Neural crest cell (in vitro differentiated cells): ENCODE results near the gene SC5D. TPM values are rescaled to one million over a fixed set of nuclear protein-coding genes. Genes with fewer than 3 reads are reported as not detected.

Experiments
- DNase-seq: peaks from one replicate; pipeline ENCODE4 v3.0.0; 2021; ENCODE audit warnings: low read depth, mixed read lengths, low spot score
- H3K27ac Mint-ChIP-seq: one replicate; pipeline ENCODE4 v1.8.0; 2021; ENCODE audit warnings: mild to moderate bottlenecking, mixed read lengths; ENCODE audit not compliant: unreplicated experiment
- H3K27me3 Mint-ChIP-seq: 2 replicates; pipeline ENCODE4 v1.8.0; 2021; ENCODE audit warnings: low read depth, mild to moderate bottlenecking, mixed read lengths
- H3K36me3 Mint-ChIP-seq: 2 replicates; pipeline ENCODE4 v1.8.0; 2021; ENCODE audit warnings: low read depth, mild to moderate bottlenecking, mixed read lengths
- H3K4me1 Mint-ChIP-seq: 2 replicates; pipeline ENCODE4 v1.8.0; 2021; ENCODE audit warnings: mixed read lengths
- H3K4me3 Mint-ChIP-seq: one replicate; pipeline ENCODE4 v1.8.0; 2021; ENCODE audit warnings: mild to moderate bottlenecking, mixed read lengths
- H3K9me3 Mint-ChIP-seq: 2 replicates; pipeline ENCODE4 v1.8.0; 2021; ENCODE audit warnings: mixed read lengths
- total RNA-seq: library from RNA; stranded (reverse); gene quantifications from 2 replicates; pipeline ENCODE4 v1.2.1, GENCODE V29; 2021
- TF ChIP-seq, protein P1 (sequence below): fragments of 200-600 bp; sonication (generic); conservative IDR thresholded peaks from 2 replicates; pipeline ENCODE4 v1.5.0; 2021; ENCODE audit warnings: antibody characterized with exemption, mild to moderate bottlenecking

Gene SC5D
- total RNA-seq, 1 donor from 2014 or later, result 76.4 TPM

DNA sequence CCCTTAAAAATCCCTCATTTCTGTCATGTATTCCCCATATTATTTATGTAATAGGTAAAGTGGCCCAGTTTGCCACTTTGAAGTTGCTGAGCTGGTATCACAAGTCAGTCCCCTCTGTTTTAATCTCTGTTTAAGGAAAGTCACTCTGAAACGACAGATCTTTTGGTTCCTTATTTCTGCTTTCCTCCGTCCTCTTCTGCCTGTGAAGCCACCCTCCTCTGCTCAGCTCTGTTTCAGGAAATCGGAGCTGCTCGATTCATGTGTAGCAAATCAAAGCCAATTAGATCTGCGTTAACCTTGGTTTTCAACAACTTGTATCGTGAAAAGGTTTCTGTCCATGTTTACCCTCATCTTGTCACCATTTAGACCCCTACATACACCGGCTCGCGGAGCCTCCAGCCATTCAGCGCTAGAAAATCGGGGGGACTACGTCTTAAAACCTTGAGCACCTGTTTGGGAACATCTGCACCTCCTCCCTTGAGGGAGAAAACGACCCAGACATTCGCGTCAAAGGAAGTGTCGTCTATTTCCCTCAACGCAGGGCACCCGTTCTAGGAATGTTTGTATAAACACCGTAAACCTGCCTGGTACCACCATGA lies 576 bp upstream of the SC5D start:
- no peak for DNase-seq
- H3K4me1 Mint-ChIP-seq, result peaks cover 45% of the 10 kb centered on the region
- peaks cover 10% of the 10 kb centered on the region for H3K36me3 Mint-ChIP-seq
- H3K27me3 Mint-ChIP-seq, result no peaks in the 10 kb centered on the region
- H3K9me3 Mint-ChIP-seq, result no peaks in the 10 kb centered on the region
- H3K27ac Mint-ChIP-seq, result peak overlapping the region; percentile 87
- H3K4me3 Mint-ChIP-seq, result peak overlapping the region; percentile 92
- TF ChIP-seq, protein P1, sequence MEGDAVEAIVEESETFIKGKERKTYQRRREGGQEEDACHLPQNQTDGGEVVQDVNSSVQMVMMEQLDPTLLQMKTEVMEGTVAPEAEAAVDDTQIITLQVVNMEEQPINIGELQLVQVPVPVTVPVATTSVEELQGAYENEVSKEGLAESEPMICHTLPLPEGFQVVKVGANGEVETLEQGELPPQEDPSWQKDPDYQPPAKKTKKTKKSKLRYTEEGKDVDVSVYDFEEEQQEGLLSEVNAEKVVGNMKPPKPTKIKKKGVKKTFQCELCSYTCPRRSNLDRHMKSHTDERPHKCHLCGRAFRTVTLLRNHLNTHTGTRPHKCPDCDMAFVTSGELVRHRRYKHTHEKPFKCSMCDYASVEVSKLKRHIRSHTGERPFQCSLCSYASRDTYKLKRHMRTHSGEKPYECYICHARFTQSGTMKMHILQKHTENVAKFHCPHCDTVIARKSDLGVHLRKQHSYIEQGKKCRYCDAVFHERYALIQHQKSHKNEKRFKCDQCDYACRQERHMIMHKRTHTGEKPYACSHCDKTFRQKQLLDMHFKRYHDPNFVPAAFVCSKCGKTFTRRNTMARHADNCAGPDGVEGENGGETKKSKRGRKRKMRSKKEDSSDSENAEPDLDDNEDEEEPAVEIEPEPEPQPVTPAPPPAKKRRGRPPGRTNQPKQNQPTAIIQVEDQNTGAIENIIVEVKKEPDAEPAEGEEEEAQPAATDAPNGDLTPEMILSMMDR, result no peak

DNA sequence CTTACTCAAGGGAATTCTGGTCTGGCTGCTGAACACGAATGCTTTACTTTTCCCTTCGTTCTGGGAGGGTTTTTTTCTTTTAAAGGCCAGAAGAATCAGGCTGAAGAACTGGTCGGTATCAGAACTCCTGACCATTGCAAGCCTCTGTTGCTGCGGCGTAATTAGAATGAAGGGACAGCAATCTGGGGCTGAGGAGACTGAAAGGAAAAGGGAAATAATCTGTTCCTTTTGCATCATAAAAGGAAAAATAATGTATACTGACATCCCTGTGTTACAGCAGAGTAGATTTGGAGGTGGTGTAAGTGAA lies 670 bp downstream of the SC5D start:
- no peaks in the 10 kb centered on the region for H3K9me3 Mint-ChIP-seq
- H3K4me1 Mint-ChIP-seq, result peaks cover 52% of the 10 kb centered on the region
- peak overlapping the region; percentile 92 for H3K4me3 Mint-ChIP-seq
- H3K36me3 Mint-ChIP-seq, result peaks cover 13% of the 10 kb centered on the region
- H3K27ac Mint-ChIP-seq, result peak overlapping the region; percentile 87
- DNase-seq, result no peak
- H3K27me3 Mint-ChIP-seq, result no peaks in the 10 kb centered on the region
- TF ChIP-seq, protein P1, result no peak

DNA sequence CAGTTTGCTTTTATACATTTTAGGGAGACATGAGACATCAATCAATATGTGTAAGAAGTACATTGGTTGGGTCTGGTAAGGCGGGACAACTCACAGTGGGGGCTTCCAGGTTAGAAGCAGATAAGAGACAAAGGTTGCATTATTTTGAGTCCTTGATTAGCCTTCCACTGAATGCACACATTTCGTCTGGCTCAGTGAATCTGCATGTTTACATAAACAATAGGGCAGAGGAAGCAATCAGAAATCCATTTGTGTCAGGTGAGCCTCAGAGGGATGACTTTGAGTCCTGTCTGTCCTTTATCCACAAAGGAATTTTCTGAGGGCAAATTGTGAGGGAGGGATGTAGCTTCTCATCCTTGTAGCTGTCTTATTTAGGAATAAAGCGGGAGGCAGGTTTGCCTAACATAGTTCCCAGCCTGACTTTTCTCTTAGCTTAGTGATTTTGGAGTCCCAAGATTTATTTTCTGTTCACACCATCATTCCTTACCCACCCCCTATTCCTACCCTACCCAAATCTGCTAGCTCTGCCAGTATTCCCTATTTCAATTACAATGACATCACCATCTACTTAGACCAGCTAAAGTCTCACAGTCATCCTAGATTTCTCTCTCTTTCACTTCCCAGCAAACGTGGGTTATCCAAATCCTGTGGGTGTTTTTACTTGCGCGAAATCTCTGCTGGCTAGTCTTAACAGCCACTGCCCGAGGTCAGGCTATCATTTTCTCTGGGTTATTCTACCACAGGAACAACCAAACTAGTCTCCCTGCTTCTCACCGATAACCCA lies 2.9 kb downstream of the SC5D start:
- no peak for DNase-seq
- TF ChIP-seq, protein P1, result no peak
- Mint-ChIP-seq H3K9me3 (peaks cover 3% of the 10 kb centered on the region), H3K4me3 (peak overlapping the region; percentile 47), H3K27ac (no peak overlapping the region), H3K36me3 (peaks cover 17% of the 10 kb centered on the region), H3K4me1 (peaks cover 61% of the 10 kb centered on the region), H3K27me3 (no peaks in the 10 kb centered on the region)

DNA sequence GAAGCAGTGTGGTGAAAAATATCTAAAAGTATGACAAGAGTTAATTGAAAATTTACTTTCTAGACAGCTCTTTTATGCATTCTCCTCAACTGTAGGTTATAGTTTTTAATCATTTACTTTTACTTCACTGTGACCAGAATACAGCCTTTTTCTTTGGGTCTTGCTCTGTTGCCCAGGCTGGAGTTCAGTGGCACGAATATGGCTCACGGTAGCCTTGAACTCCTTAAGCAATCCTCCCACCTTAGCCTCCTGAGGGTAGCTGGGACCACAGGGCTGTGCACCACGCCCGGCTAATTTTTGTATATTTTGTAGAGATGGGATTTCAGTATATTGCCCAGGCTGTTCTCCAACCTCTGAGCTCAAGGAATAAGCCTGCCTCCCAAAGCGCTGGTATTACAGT lies 5.3 kb downstream of the SC5D start:
- no peak for DNase-seq
- Mint-ChIP-seq H3K9me3 (peaks cover 3% of the 10 kb centered on the region), H3K36me3 (peaks cover 17% of the 10 kb centered on the region), H3K4me3 (peak overlapping the region; percentile 20), H3K27ac (no peak overlapping the region), H3K27me3 (no peaks in the 10 kb centered on the region), H3K4me1 (peaks cover 57% of the 10 kb centered on the region)
- TF ChIP-seq, protein P1, result no peak

DNA sequence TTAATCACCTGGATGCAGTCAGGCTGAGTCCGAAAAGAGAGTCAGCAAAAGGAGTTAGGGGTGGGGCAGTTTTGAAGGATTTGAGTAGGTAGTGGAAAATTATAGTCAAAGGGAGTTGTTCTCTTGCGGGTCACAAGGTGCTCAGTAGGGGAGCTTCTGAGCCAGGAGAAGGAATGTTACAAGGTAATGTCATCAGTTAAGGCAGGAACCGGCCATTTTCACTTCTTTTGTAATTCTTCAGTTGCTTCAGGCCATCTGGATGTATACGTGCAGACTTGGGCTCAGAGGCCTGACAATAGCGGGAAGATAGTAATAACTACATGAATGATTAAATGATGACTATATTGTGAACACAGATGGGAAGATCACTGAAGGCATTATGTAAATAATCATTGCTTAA lies 6.2 kb downstream of the SC5D start:
- TF ChIP-seq, protein P1, result no peak
- no peak for DNase-seq
- Mint-ChIP-seq H3K36me3 (peaks cover 17% of the 10 kb centered on the region), H3K4me1 (peaks cover 56% of the 10 kb centered on the region), H3K4me3 (no peak overlapping the region), H3K27ac (no peak overlapping the region), H3K9me3 (peaks cover 3% of the 10 kb centered on the region), H3K27me3 (no peaks in the 10 kb centered on the region)
